ENCODE measurements around the gene PHF1. TPM values are rescaled to one million over a fixed set of nuclear protein-coding genes. Genes with fewer than 3 reads are reported as not detected.

The PHF1 gene
- total and polyA plus RNA-seq, 4 donors, result 7.2 to 13.5 (median 11.5) TPM

- H3K27me3 ChIP-seq (ENCODE audit: control insufficient read depth in 4 of 4, insufficient read depth in 4 of 4, low read length in 3 of 4), result no peaks in the 10 kb centered on the region
- no peaks in the 10 kb centered on the region for H3K36me3 ChIP-seq (ENCODE audit: control insufficient read depth in 4 of 4, insufficient read depth in 3 of 4, low read depth in 1 of 4, low read length in 3 of 4)
- no peak overlapping the region for H3K9ac ChIP-seq (ENCODE audit: low read depth in 1 of 2, low read length in 2 of 2)
- no peak overlapping the region for H3K4me3 ChIP-seq (ENCODE audit: low read depth in 1 of 3, low read length in 3 of 3)
- H3K4me1 ChIP-seq (ENCODE audit: control insufficient read depth in 4 of 4, insufficient read depth in 4 of 4, low read length in 3 of 4), result peaks cover 2 to 12% (median 9%) of the 10 kb centered on the region in 4 donors
- TF ChIP-seq FOXA1 (IDR thresholded peaks at IDR 0.05), result no peak
- no peak for TF ChIP-seq YY1 (IDR thresholded peaks at IDR 0.05)
- TF ChIP-seq ZBTB33 (IDR thresholded peaks at IDR 0.05), result no peak
- no peak for TF ChIP-seq JUND (IDR thresholded peaks at IDR 0.05)
- peak; percentile 35 to 62 for TF ChIP-seq RAD21 (IDR thresholded peaks at IDR 0.05)
- no peak for TF ChIP-seq TAF1 (conservative IDR thresholded peaks at IDR 0.05)
- no peak for TF ChIP-seq ATF3 (IDR thresholded peaks at IDR 0.05)
- no peak for TF ChIP-seq EGR1 (IDR thresholded peaks at IDR 0.05; ENCODE audit: low read depth in 2 of 2)
- no peak for TF ChIP-seq REST (IDR thresholded peaks at IDR 0.05)
- no peak for TF ChIP-seq HNF4A (conservative IDR thresholded peaks at IDR 0.05)
- no peak for TF ChIP-seq GABPA (IDR thresholded peaks at IDR 0.05 in 1 of 2, conservative IDR thresholded peaks at IDR 0.05 in 1 of 2)
- TF ChIP-seq HNF4G (IDR thresholded peaks at IDR 0.05), result no peak
- peak; percentile 7 for TF ChIP-seq CTCF (IDR thresholded peaks at IDR 0.05; ENCODE audit: low read depth, low read length, missing input control)
- H3K27ac ChIP-seq (ENCODE audit: low read depth in 1 of 2, low read length in 2 of 2), result no peak overlapping the region
- DNase-seq (ENCODE audit: low spot score), result no peak
- no peaks in the 10 kb centered on the region for H3K9me3 ChIP-seq (ENCODE audit: control insufficient read depth in 4 of 4, low read length in 3 of 4)
- 83% methylated on average over 5 of the region's 5 CpGs for WGBS
These were observed 3.6 kb upstream of the PHF1 start for GRCh38 chr6:33407132-33407718.

- peak; percentile 96 for DNase-seq (ENCODE audit: low spot score)
- under 1% methylated on average over 65 of the region's 65 CpGs for WGBS
- Histone ChIP-seq H3K27ac (ENCODE audit: low read depth in 1 of 2, low read length in 2 of 2) (peak overlapping the region; percentile 82 to 94), H3K9ac (ENCODE audit: low read depth in 1 of 2, low read length in 2 of 2) (peak overlapping the region; percentile 24 to 45), H3K36me3 (ENCODE audit: control insufficient read depth in 4 of 4, insufficient read depth in 3 of 4, low read depth in 1 of 4, low read length in 3 of 4) (peaks cover 4 to 25% (median 15%) of the 10 kb centered on the region in 4 donors), H3K27me3 (ENCODE audit: control insufficient read depth in 4 of 4, insufficient read depth in 4 of 4, low read length in 3 of 4) (no peaks in the 10 kb centered on the region), H3K4me3 (ENCODE audit: low read depth in 1 of 3, low read length in 3 of 3) (peak overlapping the region; percentile 53 to 97 (median 60)), H3K4me1 (ENCODE audit: control insufficient read depth in 4 of 4, insufficient read depth in 4 of 4, low read length in 3 of 4) (peaks cover 2 to 15% (median 12%) of the 10 kb centered on the region in 4 donors), H3K9me3 (ENCODE audit: control insufficient read depth in 4 of 4, low read length in 3 of 4) (no peaks in the 10 kb centered on the region)
- TF ChIP-seq FOXA2 (IDR thresholded peaks at IDR 0.05) (no peak), RAD21 (IDR thresholded peaks at IDR 0.05) (peak in 1 of 2 donors; percentile 6), YY1 (IDR thresholded peaks at IDR 0.05) (peak; percentile 12), RXRA (IDR thresholded peaks at IDR 0.05) (peak in 1 of 2 donors; percentile 2), REST (IDR thresholded peaks at IDR 0.05) (no peak), HNF4A (conservative IDR thresholded peaks at IDR 0.05) (peak in 1 of 2 donors; percentile 60), SP1 (IDR thresholded peaks at IDR 0.05) (peak; percentile 77), GABPA (IDR thresholded peaks at IDR 0.05 in 1 of 2, conservative IDR thresholded peaks at IDR 0.05 in 1 of 2) (peak in 1 of 2 donors; percentile 72), FOXA1 (IDR thresholded peaks at IDR 0.05) (peak; percentile 32)
These were observed 634 bp upstream of the PHF1 start for GRCh38 chr6:33410050-33410710.

All from liver (tissue), 9 donors.